GM21723 (cell line): ENCODE data around the gene NF1.
A peak's percentile ranks its signal among the peaks of the same experiment; 100 is the strongest.
"Not testable (repeated sequence)": the region's sequence is repeated elsewhere in the genome, so short reads cannot be mapped to it uniquely, and the experiment has no call there.

Source experiments
- ATAC-seq: cut with Tn5 transposase; IDR thresholded peaks from one replicate; pipeline ENCODE4 v1.9.1; 2021; ENCODE audit warnings: mild to moderate bottlenecking, moderate library complexity; ENCODE audit not compliant: unreplicated experiment

Gene NF1

GRCh38 chr17:31094600-31095235 is at the start of gene NF1:
TSS of gene NF1 (plus strand) at chr17:31094977. CDS start at chr17:31095310, 333 bp downstream.
- ATAC-seq: peak; percentile 81

DNA sequence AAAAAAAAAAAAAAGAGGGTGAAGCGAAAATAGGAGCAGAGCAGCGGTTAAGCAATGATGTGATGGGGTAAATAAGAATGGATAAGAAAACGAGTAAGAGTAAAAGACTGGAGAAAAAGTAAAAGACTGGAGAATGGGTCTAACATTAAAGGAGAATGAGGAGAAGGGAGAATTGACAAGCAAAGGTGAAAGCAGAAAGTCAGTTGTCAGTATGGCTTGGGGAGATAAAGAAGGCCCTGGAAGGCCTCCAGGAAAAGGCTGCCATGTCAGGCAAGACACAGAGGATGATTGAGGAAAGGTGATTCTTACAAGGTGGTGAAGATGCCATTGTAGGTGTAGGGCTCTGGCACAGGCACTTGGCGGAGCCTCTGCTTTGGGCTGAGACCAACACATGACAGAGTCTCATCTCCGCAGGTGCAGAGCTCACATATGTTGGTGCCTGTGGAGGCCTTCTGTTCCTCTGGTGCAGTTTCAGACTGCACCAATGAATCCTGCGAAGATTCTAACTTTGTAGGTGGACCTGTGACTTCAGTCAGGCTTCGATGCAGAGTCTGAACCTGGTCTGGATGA is 47.8 kb upstream of the NF1 start:
- not testable (repeated sequence) for ATAC-seq

- no peak for ATAC-seq
Observed at GRCh38 chr17:31048142-31048541, 46.6 kb upstream of the NF1 start.

DNA sequence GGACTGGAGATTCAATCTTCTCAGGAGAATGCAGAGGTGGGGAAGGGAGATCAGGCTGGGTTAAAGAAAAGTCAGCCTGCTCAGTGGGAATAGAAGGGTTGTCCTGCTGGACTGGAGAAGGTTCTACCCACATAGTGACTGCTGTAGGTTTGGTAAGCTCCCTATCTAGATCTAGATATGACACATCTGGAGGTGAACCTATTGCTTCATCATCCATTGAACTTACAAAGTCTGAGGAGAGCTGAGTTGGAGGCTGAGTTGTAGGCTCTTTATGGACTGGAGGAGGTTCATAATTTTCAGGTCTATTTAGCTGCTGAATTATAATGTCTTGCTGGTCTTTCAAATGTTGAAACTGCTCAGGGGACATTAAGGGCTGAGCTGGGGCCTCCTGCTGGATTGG is 46.0 kb upstream of the NF1 start:
- ATAC-seq: no peak

GRCh38 chr17:31050948-31051347 is 43.8 kb upstream of the NF1 start:
- no peak for ATAC-seq

- no peak for ATAC-seq
Observed at GRCh38 chr17:31051506-31051905, 43.3 kb upstream of the NF1 start.

DNA sequence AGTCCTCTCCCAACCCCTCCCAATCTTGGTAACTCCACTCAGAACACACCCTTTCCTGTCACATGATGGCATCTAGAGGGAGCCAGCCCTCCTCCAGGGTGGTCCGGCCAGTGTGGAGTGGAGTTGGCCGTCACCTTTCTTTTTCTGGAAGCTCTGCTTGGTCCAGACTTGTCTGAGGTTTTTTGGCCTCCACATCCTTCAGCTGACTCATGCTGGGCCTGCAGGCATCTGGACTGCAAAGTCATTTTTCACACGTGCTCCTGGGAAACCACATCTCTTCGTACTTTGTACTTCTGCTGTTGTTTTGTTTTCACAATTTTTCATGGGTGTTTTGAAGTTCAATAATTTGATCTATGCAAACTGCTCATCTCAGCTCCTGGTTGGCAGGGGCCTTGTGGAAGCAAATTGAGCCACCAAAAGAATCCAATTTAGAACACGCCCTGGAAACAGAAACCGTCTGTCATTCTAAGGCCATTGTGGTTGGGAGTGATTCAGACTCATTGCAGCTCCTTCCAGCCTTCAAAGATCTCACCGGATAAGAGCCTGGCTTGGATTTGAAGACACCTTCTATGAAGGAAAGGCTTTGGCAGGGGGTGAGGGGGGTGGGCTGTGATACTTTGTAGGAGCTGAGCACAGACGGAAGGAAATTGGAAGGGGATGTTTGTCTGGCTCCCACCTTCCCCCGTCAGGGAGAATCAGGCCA is 42.4 kb upstream of the NF1 start:
- no peak for ATAC-seq

GRCh38 chr17:31053071-31053470 is 41.7 kb upstream of the NF1 start:
- ATAC-seq: no peak

DNA sequence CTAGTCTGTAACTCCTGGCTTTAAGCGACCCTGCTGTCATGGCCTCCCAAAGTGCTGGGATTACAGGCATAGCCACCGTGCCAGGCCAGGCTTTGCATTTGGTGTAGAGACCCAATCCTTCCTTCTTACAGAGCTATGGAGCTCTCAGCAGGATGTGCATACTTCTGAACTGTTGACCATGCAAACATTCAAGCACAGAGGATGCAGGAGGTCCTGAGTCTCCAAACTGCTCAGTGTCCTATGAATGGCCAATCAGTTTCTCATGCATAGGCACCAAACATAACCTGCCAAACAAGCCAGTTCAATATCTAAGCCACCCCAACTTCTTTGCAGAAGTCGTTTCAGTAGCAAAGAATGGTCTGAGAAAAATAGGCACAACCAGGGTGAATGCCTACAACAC is 40.0 kb upstream of the NF1 start:
- ATAC-seq: no peak

DNA sequence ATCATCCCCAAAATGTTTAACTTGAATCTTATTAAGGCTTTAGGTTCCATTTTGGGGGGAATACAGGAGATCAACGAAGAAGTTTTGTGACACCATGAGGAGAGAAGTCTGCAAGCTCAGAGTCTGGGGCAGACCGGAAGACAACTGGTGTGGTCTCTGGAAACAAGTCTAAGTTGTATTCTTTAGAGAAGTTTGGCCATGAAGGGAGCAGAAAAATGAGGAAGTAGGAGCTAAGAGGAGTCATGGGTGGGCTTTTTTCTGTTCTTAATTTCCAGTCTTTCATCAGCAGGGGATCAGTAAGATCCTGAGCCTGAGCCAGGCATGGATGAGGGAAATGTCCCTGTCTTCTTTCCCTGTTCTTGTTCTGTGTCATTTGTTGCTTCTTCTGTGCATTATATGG is 35.8 kb upstream of the NF1 start:
- ATAC-seq: no peak

- ATAC-seq: no peak
Observed at GRCh38 chr17:31060791-31061550, 33.8 kb upstream of the NF1 start.

DNA sequence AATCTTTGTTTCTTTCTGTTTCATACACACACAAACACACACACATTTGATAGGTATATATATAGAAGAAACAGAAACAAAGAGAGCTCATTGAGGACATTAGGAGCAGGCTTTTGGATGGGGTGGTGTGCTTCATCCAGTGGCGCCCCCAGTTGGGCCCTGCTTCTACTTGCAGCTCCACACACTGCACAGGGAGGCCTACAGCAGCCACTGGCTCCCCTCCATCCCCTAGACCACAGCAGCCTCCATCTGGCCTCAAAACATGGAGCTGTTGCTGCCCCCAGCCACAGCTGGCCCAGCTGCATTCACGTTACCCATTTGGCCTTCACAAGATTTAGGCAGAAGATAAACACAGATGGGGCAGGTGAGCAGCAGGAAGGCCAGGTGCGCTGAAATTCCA is 33.1 kb upstream of the NF1 start:
- no peak for ATAC-seq

- ATAC-seq: no peak
Observed at GRCh38 chr17:31062346-31062745, 32.4 kb upstream of the NF1 start.

DNA sequence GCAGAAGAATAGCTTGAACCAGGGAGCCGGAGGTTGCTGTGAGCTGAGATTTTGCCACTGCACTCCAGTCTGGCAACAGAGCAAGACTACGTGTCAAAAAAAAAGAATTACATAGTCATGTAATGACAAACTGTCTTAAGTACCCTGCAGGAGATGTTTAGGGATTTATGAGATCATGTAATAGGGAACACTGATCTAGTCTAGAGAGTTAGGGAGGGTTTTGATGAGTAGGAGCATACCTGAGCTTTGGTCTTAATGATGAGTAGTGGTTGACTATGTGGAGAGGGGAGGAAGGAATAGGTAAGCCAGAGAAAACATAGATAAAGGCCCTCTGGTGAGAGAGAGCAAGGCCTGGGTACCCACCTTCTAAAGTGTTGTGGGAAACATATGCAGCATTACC is 30.1 kb upstream of the NF1 start:
- ATAC-seq: no peak

DNA sequence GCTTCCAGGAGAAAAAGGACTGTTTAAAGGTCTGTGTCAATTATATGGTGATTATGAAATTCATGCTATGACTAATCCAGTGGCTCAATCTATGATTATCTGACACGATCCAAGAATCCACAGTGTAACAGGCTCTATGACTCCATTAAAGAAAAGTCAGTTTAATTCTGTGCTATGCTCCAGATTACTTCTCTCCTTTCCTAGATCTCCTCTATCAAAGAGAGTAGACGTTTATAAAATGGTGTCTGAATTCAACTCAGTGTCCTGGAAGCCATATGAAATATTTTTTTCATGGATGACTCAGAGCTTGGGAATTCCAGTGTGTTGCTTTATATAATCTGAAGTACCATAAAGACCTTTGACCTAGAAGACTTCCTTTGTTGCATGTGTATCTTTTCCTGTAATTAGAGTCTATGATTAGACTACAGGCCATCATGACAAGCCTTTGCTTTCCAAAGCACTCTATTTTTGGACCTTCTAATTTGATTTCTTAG is 27.0 kb upstream of the NF1 start:
- no peak for ATAC-seq

- no peak for ATAC-seq
Observed at GRCh38 chr17:31068291-31068690, 26.5 kb upstream of the NF1 start.

DNA sequence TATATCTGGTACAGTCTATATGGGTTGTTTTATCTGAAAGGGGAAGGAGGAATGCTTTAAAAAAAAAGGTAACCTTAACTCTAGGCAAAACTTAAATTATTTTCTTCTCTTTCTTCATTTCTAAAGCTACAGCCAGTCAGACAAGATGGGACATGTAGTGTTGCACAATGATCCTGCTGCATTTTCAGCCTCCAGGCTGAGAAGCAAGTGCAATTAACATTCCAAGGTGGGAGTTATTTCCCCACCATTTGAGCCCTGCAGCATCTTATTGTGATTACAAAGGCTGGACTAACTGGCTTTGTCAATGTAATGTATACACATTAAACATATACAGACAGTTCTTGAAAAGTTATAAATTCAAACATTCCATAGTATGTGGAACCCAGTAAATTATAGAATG is 22.6 kb upstream of the NF1 start:
- no peak for ATAC-seq

GRCh38 chr17:31073411-31073810 is 21.4 kb upstream of the NF1 start:
- ATAC-seq: no peak

DNA sequence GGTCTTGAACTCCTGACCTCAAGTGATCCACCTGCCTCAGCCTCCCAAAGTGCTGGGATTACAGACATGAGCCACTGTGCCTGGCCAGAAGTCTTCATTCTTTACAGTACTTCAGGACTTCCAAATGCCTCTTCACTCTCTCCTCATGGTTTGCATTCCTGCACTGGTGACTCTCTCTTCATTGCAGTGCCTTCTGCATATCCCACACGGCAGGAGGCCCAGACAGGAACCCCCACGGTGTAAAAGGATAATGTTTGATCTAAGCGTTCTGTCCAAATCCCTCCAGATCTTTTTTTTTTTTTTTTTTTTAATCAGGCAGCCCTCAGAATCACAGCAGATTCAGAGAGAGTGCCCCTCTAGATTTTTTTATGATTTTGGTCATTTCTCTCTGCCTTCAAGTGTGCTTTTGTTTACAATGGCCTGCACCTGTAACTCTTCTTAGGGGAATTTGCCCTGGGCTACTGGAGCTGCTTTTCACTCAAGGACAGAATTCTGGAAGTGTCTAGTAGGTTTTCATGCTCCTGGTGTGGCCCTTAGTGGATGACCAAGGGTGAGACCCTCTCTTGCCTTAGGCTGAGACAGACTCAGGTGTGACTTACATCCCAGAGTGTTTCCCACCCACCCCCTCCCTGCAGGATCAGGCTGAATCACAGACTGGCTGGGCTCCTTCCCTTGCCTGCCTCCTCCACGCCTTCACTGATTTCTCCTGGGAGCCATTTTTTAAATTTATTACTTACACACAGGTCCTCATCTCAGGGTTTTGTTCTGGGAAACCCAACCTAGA is 19.8 kb upstream of the NF1 start:
- no peak for ATAC-seq

- no peak for ATAC-seq
Observed at GRCh38 chr17:31078290-31078689, 16.5 kb upstream of the NF1 start.

DNA sequence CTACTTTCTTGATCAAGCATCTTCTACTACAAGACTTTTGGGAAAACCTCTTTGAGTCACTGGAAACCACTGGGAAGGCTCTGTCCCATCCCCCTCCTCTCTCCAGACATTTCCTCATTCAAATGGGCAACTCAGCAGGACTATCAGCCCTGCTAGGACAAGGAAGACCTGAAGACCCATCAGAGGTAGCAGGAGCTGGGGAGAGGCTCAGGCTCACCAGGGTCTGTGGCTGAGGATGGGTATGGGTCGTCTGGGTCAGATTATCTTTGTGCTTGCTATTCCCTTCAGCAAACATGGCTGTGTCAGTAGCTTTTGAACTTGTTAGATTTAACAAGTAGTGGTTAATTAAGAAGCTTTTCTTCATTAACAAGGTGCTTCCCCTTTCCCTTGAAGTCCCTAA is 15.0 kb upstream of the NF1 start:
- ATAC-seq: no peak
